HepG2 (cell line): ENCODE results near the gene NME2. TPM values are rescaled to one million over a fixed set of nuclear protein-coding genes. Genes with fewer than 3 reads are reported as not detected.

Experiments used
- ARHGAP35 ChIP-seq: sonication (generic); formaldehyde crosslinking; IDR thresholded peaks from 2 replicates; pipeline ENCODE4 v1.9.0; 2022; ENCODE audit warnings: mild to moderate bottlenecking, inconsistent platforms, moderate library complexity, missing genetic modification reagents, borderline replicate concordance
- ATF7-NPFF ChIP-seq: sonication (generic); formaldehyde crosslinking; IDR thresholded peaks from 2 replicates; pipeline ENCODE4 v1.8.1; 2023; ENCODE audit warnings: mild to moderate bottlenecking, low read depth, missing genetic modification reagents, moderate library complexity
- ETV6 ChIP-seq: sonication (generic); formaldehyde crosslinking; conservative IDR thresholded peaks from 2 replicates; pipeline ENCODE4 v1.4.0; 2020; ENCODE audit warnings: missing genetic modification reagents
- MXD4 ChIP-seq: IDR thresholded peaks from 2 replicates; pipeline ENCODE4 v1.6.1; 2016; ENCODE audit warnings: mild to moderate bottlenecking, missing biosample characterization, missing genetic modification reagents
- NFE2 ChIP-seq: sonication (generic); formaldehyde crosslinking; IDR thresholded peaks from 2 replicates; pipeline ENCODE4 v1.4.0; 2020; ENCODE audit warnings: missing genetic modification reagents
- PTBP1 ChIP-seq: fragments of 200-400 bp; formaldehyde crosslinking; IDR thresholded peaks from 2 replicates; pipeline ENCODE4 v1.6.1; 2018; ENCODE audit warnings: low read length, low read depth; ENCODE audit not compliant: poor library complexity, severe bottlenecking
- RAD21 ChIP-seq: fragments of 450-650 bp; formaldehyde crosslinking; IDR thresholded peaks from 2 replicates; pipeline ENCODE4 v1.5.0; 2020; ENCODE audit warnings: mild to moderate bottlenecking
- RXRA ChIP-seq: sonication (generic); formaldehyde crosslinking; IDR thresholded peaks from 2 replicates; pipeline ENCODE4 v1.5.1; 2020; ENCODE audit warnings: missing genetic modification reagents
- SP5 ChIP-seq: IDR thresholded peaks from 2 replicates; pipeline ENCODE4 v1.6.1; 2016; ENCODE audit warnings: low read depth, borderline replicate concordance
- TEAD2 ChIP-seq: sonication (generic); formaldehyde crosslinking; IDR thresholded peaks from 2 replicates; pipeline ENCODE4 v1.9.0; 2021; ENCODE audit warnings: missing genetic modification reagents
- TP53 ChIP-seq: sonication (generic); formaldehyde crosslinking; conservative IDR thresholded peaks from 2 replicates; pipeline ENCODE4 v1.4.0; 2020; ENCODE audit warnings: missing genetic modification reagents
- YEATS2 ChIP-seq: sonication (generic); formaldehyde crosslinking; IDR thresholded peaks from 2 replicates; pipeline ENCODE4 v1.4.0; 2020; ENCODE audit warnings: missing genetic modification reagents, borderline replicate concordance
- ZFP41 ChIP-seq: sonication (generic); formaldehyde crosslinking; IDR thresholded peaks from 2 replicates; pipeline ENCODE4 v1.4.0; 2020; ENCODE audit warnings: mild to moderate bottlenecking, missing genetic modification reagents, borderline replicate concordance
- ZNF430 ChIP-seq: sonication (generic); formaldehyde crosslinking; IDR thresholded peaks from 2 replicates; pipeline ENCODE4 v1.9.0; 2021; ENCODE audit warnings: mild to moderate bottlenecking, missing genetic modification reagents
- ZNF432 ChIP-seq: sonication (generic); formaldehyde crosslinking; IDR thresholded peaks from 2 replicates; pipeline ENCODE4 v1.5.0; 2020; ENCODE audit warnings: missing genetic modification reagents, mild to moderate bottlenecking, borderline replicate concordance
- ZNF484 ChIP-seq: sonication (generic); formaldehyde crosslinking; IDR thresholded peaks from 2 replicates; pipeline ENCODE4 v1.5.1; 2020; ENCODE audit warnings: mild to moderate bottlenecking, low read depth, missing genetic modification reagents, borderline replicate concordance
- ZNF547 ChIP-seq: sonication (generic); formaldehyde crosslinking; IDR thresholded peaks from 2 replicates; pipeline ENCODE4 v1.5.1; 2020; ENCODE audit warnings: mild to moderate bottlenecking, missing genetic modification reagents
- ZNF549 ChIP-seq: sonication (generic); formaldehyde crosslinking; IDR thresholded peaks from 2 replicates; pipeline ENCODE4 v1.5.0; 2020; ENCODE audit warnings: missing genetic modification reagents
- ZNF564 ChIP-seq: sonication (generic); formaldehyde crosslinking; IDR thresholded peaks from 2 replicates; pipeline ENCODE4 v1.8.1; 2023; ENCODE audit warnings: mild to moderate bottlenecking, missing genetic modification reagents
- ZNF615 ChIP-seq: sonication (generic); formaldehyde crosslinking; IDR thresholded peaks from 2 replicates; pipeline ENCODE4 v1.5.0; 2020; ENCODE audit warnings: mild to moderate bottlenecking, missing genetic modification reagents, borderline replicate concordance
- polyA plus RNA-seq, 8 experiments: library from polyadenylated mRNA; depleted of rRNA in 3 of 8; stranded (reverse) in 7 of 8; unstranded in 1 of 8; fragments of >200 nt; fragmentation: Illumina TruSeq in 4 of 8; extraction: Trizol in 4 of 8; gene quantifications; 2 replicates each; pipeline versions ENCODE4 v1.2.1 to v1.2.3, GENCODE V29; 2011 to 2016; ENCODE audit warnings: low read depth in 4 of 8, missing spikeins in 1 of 8, mixed read lengths in 1 of 8; ENCODE audit not compliant: insufficient read depth in 1 of 8
- total RNA-seq, 5 experiments: library from RNA; depleted of rRNA; stranded (reverse); fragments of >200 nt; fragmentation: Illumina TruSeq; extraction: Trizol; gene quantifications; 2 replicates each; pipeline ENCODE4 v1.2.3, GENCODE V29; 2016; ENCODE audit warnings: low read depth in 1 of 5
- TF ChIP-seq, protein P1 (sequence below): sonication (generic); formaldehyde crosslinking; IDR thresholded peaks from 2 replicates; pipeline ENCODE4 v1.5.0; 2020; ENCODE audit warnings: missing genetic modification reagents
- TF ChIP-seq, protein P2 (sequence below): sonication (generic); formaldehyde crosslinking; conservative IDR thresholded peaks from 2 replicates; pipeline ENCODE4 v1.4.0; 2020; ENCODE audit warnings: missing genetic modification reagents
- TF ChIP-seq, protein P3 (sequence below): sonication (generic); formaldehyde crosslinking; IDR thresholded peaks from 2 replicates; pipeline ENCODE4 v1.8.1; 2023; ENCODE audit warnings: missing genetic modification reagents, mild to moderate bottlenecking, borderline replicate concordance

Gene NME2
- total and polyA plus RNA-seq, 2 of the 13 experiments (the other 11 are each of a cell fraction or from before 2014, with no cell fraction given), result 790 to 1,213 TPM

DNA sequence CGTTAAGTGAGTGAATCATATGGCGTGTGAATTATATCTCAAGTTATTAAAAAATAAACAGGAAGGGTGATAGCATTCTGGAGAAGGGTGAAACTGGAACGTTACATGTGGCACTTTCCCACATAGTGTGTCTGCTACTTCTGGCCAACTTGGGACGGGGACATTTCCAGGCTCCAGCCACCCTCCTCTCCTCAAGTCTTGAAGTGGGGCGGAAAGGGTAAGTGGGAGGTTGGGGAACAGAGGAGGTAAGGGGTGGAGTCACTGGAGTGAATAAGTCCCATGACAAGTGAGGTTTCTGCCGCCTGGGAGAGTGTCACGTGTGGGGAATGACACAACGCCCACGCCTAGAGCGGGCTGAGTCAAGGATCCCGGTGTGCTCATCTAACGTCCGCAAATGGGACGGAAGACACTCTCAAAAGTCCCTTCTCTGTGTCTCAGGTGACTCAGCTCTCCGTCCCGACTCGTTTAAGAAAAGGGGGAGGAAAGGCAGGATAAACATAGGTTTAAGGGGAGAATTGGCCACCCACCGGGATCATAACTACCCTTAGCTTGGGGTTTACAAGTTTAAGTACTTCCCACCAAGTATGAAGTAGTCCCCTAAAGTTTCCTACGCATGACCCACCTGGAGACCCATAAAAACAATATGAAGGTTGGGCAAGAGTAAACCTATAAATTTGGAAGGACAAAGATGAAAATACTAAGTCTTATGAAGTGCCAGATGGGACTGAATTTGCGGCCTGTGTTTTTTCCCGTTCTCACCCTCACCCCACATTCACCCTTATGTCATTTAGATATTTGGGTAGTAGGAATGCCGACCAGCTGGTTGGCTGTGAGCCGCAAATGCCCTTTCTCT, 44.4 kb upstream of the NME2 start (continued):
- no peak for TF ChIP-seq ETV6
- 0 out of 2 replicates have a peak, but pooled peaks have one; percentile 11 for TF ChIP-seq RAD21
- TF ChIP-seq RXRA (CRISPR knock-in tag), result 0 out of 2 replicates have a peak, but pooled peaks have one; percentile 28
- TF ChIP-seq, protein P1, sequence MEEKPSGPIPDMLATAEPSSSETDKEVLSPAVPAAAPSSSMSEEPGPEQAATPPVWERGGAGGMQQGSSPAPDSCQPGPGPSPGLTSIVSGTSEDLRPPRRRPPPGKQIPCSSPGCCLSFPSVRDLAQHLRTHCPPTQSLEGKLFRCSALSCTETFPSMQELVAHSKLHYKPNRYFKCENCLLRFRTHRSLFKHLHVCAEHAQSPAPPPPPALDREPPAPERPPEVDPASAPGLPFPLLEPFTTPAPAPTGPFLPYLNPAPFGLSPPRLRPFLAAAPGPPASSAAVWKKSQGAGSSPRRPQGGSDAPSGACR, result peak; percentile 66; the same call in 1 of the 2 replicates
- TF ChIP-seq YEATS2, result no peak
- TF ChIP-seq NFE2 (CRISPR knock-in tag), result no peak
- TF ChIP-seq ZNF549 (CRISPR knock-in tag), result no peak
- no peak for TF ChIP-seq ZNF432 (CRISPR knock-in tag)
- TF ChIP-seq ZNF615 (CRISPR knock-in tag), result no peak
- peak; percentile 78 for TF ChIP-seq SP5 (CRISPR knock-in tag)
- TF ChIP-seq ZNF430, result peak; percentile 63; the same call in 1 of the 2 replicates
- TF ChIP-seq, protein P2, sequence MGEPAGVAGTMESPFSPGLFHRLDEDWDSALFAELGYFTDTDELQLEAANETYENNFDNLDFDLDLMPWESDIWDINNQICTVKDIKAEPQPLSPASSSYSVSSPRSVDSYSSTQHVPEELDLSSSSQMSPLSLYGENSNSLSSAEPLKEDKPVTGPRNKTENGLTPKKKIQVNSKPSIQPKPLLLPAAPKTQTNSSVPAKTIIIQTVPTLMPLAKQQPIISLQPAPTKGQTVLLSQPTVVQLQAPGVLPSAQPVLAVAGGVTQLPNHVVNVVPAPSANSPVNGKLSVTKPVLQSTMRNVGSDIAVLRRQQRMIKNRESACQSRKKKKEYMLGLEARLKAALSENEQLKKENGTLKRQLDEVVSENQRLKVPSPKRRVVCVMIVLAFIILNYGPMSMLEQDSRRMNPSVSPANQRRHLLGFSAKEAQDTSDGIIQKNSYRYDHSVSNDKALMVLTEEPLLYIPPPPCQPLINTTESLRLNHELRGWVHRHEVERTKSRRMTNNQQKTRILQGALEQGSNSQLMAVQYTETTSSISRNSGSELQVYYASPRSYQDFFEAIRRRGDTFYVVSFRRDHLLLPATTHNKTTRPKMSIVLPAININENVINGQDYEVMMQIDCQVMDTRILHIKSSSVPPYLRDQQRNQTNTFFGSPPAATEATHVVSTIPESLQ, result no peak
- TF ChIP-seq PTBP1, result no peak
- no peak for TF ChIP-seq TP53 (CRISPR knock-in tag)
- no peak for TF ChIP-seq ATF7-NPFF (CRISPR knock-in tag)
- TF ChIP-seq TEAD2 (CRISPR knock-in tag), result no peak
- TF ChIP-seq, protein P3, sequence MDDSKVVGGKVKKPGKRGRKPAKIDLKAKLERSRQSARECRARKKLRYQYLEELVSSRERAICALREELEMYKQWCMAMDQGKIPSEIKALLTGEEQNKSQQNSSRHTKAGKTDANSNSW (CRISPR knock-in tag), result 0 out of 2 replicates have a peak, but pooled peaks have one; percentile 14
- peak; percentile 73 for TF ChIP-seq MXD4 (CRISPR knock-in tag)
- 0 out of 2 replicates have a peak, but pooled peaks have one; percentile 12 for TF ChIP-seq ZNF564
- no peak; the same call in 1 of the 2 replicates for TF ChIP-seq ZNF547 (CRISPR knock-in tag)
- no peak for TF ChIP-seq ZFP41 (CRISPR knock-in tag)
- TF ChIP-seq ZNF484, result no peak
- TF ChIP-seq ARHGAP35 (CRISPR knock-in tag), result no peak
